GM10847 (cell line): Measurements from ENCODE around the gene PKD1.

Experiments
- POLR2A ChIP-seq: IDR thresholded peaks from 2 replicates; pipeline ENCODE4 v1.6.1; 2011; ENCODE audit not compliant: insufficient read length; ENCODE audit errors: extremely low read depth

Gene PKD1

DNA sequence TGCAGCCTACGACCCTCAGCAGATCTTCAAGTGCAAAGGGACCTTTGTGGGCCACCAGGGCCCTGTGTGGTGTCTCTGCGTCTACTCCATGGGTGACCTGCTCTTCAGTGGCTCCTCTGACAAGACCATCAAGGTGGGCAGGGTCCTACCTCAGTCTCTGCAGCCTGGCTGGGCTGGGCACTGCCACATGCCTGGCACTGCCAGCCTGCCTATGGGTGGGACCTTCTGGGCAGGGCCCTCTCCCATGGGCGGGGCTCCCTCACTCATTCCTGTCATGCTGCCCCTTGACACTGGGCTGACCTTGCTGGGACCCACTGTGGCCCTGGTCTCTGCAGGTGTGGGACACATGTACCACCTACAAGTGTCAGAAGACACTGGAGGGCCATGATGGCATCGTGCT is 38.2 kb upstream of the PKD1 start:
- TF ChIP-seq POLR2A, result no peak

DNA sequence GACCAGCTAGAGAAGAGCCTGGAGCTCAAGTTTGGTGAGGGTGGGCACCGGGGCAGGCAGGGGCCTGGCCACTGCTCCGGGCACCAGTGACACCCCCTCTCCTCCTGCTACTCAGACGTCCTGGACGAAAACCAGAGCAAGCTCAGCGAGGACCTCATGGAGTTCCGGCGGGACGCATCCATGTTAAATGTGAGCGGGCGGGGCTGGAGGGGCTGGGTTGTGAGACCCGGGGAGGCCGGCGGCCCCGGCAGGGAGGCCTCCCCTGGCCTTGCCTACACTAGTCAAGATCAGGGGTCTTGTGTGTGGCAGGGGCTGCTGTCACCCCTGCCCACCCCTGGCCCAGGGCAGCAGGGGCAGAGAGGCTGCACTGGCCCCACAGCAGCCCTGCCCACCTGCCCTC is 37.7 kb upstream of the PKD1 start:
- no peak for TF ChIP-seq POLR2A

DNA sequence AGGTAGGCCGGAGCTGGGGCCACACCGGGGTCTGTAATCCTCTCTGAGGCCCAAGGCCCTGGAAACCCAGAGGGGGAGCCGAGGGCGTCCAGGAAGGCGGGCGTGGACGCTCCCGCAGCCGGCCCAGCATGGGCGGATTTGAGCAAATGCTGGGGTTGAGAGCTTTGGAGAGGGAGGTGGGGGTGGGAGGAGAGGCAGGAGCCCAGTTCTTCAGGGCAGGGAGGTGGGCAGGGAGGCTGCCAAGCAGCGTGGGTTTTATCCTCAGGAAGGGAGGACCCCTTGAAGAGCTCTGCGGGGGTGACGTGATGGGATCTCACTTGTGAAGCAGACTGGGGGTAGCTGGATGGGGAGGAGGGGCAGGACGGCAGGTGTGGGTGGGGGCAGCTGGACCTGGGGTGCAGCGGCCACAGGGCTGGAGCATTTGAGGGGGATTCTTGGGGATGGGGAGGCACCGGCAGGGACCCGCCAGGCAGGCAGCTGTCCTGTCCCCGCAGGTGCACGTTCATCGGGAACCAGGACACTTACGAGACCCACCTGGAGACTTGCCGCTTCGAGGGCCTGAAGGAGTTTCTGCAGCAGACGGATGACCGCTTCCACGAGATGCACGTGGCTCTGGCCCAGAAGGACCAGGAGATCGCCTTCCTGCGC is 37.1 kb upstream of the PKD1 start:
- no peak for TF ChIP-seq POLR2A

DNA sequence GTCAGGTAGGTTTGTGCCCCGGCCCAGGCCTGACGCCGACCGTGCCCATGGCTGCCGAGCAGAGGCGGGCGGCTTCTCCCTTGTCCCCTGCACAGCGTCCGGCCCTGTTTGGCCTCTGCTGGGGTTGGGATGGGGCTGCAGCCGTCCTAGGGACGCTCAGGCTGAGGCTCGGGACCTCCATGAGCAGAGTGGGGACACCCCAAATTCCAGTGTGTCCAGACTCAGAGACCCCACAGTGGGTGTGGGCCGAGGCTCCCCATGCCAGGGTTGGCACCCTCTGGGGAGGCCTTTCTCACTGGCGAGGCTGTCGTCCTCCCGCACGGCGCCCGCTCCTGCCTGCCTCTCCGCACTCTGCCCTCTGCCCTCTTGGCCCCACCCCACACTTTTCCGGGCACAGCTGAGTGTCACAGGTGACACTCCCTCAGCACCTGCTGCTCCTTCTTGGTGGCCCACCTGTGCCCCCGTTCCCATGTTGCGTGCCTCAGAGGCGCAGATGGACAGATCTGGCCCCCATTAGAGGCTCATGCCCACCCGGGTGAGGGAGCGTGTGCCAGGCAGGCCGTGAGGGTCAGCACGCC is 36.0 kb upstream of the PKD1 start:
- TF ChIP-seq POLR2A, result no peak

DNA sequence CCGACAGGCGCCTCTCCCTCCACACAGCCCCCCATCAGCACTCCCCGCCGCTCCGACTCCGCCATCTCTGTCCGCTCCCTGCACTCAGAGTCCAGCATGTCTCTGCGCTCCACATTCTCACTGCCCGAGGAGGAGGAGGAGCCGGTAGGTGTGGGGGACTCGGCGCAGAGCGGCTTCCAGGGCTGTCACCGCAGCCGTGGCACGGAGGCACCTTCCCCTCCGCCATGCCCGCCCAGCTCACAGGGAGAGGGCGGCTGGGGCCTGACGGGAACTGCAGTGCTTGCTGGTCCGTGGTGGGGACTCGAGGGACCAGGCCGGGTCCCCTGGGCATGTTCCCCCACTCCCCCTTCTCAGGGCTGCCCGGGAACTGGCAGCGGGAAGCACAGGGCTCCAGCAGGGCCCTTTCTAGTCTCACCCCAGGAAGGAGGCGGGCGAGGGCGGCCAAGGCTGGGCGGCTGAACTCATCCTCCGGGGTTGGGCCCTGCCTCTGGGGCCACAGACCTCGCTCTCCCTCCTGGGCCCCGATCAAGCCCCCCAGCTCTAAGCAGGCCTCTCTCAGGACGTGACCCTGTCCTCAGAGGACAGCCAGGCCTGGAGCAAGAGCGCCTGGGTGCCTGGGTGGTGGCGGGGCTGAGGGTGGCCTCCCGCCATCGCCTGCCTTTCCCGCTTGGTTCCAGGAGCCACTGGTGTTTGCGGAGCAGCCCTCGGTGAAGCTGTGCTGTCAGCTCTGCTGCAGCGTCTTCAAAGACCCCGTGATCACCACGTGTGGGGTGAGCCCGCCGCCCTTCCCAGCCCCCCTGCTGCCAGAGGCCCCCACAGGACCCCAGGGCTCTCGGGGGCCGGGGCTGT is 35.1 kb upstream of the PKD1 start:
- TF ChIP-seq POLR2A, result no peak

DNA sequence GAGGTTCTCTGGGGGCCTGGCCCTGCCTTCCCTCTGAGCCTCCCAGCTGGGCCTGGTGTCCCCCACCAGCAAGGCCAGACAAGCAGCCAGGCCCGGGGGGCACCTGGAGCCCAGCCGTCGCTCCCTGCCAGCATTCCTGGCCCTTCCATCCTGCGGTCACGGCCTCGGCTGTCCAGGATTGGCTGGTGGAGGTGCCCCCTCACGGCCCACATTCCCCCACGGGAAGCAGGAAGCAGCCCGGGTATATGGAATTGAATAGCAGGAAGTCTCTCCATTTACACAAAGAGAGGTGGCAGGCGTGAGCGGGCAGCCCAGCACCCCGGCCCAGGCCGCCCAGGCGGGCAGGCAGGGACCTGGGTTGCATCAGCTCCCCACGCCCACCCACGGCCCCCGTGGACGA is 34.4 kb upstream of the PKD1 start:
- no peak for TF ChIP-seq POLR2A

DNA sequence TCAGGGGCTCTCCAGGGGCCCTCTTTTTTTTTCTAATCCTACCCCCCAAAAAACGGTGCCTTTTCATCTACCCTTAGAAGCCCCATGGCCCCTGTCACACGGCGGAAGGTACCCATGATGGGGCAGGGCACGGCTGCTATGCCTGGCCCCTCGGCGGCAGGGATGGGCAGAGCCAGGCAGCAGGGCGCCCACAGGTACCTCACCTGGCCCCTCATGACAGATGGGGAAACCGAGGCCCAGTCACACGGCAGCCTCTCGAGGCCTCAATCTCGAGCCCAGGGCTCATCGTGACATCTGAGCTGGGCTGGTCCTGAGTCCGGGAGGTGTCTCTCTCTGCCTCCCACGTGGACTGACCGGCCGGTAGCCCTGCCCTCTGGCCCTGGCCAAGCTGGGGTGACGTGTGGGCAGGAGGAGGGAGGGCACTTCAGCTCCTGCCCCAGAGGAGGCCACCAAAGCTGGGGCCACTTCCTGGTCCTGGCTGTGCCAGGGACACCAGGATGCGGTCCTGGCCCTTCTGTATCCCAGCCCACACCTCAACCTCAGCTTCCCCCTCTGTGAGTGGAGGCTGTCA is 31.5 kb upstream of the PKD1 start:
- no peak for TF ChIP-seq POLR2A

DNA sequence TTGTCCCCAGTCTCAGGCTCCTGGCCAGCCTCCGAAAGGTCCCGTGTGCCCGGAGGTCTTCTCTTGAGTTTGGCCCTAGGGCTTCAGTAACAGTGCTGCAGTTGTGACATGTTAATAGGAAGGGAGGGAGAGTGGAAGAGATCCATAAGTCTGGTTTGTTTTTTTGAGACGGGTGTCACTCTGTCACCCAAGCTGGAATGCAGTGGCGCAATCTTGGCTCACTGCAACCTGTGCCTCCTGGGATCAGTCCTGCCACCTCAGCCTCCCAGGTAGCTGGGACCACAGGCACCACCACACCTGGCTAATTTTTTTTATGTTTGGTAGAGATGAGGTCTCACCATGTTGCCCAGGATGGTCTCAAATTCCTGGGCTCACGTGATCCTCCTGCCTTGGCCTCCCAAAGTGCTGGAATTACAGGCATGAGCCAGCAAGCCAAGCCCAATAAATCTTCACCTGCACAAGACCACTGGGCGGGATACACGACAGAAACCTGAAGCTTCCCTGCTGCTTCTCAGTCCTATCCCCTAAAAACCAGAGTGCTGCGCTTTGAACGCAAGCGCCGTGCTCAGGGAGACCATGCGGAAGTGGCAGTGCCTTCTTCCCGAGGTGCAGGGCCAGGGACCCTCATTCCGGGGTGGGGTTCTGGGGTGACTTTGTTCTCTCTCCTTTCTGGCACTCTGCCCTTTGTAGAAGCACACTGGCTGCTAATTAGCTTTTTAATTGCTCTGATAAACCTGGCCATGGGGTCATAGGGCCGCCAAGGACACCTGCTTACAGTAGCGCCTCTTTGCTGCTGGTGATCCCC is 30.8 kb upstream of the PKD1 start:
- TF ChIP-seq POLR2A, result no peak

DNA sequence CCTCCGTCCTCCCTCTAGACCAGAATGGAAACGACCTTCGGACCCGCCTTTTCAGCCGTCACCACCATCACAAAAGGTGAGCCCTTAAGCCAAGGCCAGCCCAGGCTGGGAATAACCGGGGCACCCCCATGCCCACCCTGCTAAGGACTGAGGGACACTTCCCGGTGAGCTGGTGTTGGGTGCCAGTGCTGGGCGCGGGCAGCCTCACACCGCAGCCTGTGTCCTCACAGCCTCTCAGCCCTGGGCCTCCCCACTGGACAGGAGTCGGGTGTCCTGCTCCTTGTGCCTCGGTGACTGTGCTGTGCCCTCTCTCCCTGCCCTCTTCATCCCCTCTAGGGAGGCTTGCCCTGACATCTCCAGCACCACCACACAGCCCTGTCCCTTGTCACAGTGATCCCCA is 30.2 kb upstream of the PKD1 start:
- TF ChIP-seq POLR2A, result no peak

DNA sequence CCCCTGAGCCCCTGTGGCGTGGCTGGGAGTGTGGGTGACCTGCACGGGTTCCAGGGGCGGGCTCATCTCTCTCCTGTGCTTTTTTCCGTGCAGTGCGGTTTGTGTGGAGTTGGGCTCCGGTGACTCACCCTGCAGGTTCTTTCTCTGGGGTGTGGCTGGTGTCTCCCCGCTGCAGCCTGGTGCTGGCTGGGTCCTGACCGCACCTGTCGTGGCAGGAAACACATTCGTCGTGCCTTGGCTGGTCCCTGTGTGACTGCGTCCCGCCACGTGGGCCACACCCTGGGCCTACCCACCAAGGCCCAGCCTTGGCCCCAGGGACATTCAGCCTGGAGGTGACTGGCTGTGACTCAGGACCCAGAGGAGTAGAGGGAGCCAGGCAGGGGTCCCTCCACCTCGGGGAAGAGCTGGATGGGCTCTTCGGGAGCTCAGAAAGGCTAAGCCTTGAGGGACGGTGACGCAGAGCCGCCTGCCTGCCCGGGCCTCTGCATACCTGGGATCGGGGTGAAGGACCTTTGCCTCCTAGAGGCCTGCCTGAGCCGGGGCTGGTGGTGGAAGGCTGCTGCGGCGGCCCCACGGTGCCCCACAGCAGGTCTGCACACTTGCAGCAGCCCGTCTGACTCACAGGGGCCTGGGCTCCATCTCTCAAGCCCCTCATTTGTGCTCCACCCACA is 27.6 kb upstream of the PKD1 start:
- TF ChIP-seq POLR2A, result no peak

DNA sequence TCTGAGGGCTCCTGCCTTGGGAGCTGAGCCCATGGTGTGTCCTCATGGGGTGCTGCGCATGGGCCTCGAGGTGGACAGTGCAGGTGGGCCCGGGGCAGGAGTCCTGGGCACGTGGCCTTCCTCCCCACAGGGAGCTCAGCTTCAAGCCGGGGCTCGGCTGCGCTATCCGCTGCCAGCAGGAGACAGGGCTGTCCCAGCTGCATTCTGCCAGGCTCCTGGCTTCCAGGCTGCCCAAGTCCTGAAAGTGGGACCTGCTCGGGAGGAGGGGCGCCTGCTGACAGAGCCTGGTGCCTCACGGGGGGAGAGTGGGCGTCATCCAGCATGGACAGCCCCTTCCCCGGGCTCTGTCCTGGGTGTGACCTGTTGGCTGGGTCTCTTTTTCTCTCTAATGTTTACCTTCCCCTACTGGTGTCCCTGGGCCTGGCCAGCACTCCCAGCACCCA is 27.0 kb upstream of the PKD1 start:
- no peak for TF ChIP-seq POLR2A

DNA sequence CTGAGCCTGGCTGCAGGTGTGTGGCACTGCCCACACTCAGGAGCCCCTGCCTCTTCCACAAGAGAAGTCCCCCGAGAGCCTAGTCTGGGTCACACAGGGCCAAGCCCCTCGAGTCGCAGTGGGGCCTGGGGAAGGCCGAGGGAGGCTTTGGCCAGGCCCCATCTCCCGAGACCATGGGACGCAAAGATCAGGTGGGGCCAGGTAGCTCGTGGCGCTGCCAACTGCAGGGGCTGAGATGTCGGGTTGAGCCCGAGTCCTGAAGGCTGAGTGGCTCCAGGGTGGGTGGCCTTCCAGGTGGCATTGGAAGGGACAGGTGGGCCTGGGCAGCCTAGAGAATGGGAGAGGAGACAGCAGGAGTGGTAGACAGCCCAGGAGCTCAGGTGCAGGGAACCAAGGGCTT is 26.2 kb upstream of the PKD1 start:
- no peak for TF ChIP-seq POLR2A

DNA sequence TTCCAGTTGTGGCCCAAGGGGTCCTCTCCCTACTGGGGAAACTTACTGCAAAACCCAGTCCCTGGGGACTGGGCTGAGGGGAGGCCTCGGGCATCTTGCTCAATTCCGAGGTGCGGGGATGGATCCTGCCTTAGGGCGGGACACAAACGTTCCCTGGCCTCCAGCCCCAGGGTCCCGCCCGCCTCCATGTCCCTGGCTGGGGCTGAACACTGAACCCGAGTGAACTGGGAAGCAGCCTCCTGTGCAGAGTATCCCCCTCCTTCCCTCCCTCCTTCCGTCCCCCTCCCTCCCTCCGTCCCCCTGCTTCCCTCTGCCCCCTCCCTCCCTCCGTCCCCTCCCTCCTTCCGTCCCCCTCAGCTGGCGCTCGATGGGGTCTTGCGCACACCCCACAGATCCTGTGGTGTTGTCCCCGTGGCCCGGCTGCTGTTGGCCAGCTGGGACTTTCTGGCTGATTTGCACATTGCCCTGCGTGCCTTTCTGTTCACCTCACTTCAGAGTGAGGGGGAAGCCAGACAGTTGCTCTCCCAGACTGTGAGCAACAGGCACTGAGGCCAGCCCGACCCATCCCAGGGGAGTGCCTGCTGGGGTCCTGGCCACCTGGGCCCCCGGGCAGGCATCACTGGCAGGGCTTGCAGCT is 25.3 kb upstream of the PKD1 start:
- TF ChIP-seq POLR2A, result no peak

DNA sequence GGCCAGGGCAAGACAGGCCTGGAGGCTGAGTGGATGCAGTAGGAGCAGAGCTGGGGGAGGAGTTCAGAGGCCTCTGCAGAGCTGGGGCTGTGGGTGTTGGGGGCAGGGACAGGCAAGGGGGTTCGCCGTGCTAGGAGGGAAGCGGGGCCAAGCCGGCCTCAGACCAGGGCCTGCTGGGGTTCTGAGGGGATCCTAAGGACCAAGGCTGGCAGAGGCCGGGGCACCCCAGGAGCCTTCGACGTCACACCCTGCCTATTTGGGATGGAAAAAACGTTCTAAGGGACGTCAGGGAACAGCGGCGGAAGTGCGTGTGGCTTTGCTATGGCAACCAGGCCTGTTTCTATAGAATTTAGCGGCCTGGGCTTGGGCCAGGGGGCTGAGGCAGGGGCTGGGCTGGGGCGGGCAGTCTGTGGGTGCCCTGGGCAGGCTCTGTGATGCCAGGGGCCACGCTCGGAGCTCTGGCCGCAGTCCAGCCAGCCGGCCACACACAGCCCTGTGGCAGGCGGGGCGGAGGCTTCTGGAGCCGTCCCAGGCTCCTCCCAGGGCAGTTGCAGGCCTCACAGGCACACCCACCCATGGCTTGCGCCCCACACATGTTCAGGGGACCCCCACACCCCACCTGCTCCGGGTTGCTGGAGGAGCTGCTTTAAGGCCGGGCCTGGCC is 23.6 kb upstream of the PKD1 start:
- TF ChIP-seq POLR2A, result no peak
